ENCODE data around the gene CCDC172.

DNA sequence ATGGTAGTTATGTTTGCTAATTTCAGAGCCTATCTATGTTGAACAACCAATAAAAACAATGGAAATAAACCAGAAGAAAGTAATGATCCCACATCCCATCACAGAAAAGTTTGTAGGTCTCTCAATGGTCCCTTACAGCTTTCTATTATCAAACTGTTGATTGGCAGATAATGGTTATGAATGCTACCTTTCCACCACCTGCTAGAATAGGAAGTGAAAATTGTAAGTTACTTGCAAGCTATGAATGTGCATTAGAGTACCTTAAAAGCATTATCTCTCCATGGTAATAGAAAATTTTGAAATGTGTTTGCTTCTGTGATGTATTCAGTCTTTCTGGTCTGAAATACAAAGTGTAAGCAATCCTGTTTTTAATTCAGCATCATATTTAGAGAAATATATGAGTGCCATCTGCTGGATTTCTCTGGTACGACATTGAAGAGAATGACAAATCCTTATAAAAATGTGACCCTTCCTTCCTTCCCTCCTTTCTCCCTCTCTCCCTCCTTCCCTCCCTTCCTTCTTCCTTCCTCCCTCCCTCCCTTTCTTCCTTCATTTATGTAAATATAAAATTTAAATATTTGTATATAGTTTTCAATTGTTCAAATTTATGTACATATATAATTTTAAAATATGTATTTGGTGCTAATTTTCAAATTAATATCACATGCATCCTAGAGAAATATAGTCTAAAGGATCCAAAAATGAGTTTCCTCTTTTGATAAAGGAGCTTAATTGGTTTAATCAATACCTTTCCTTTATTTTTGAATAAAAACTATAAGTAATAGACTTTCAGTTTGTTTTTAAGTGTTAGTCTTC is 62.0 kb downstream of the CCDC172 start:
- no peak for TF ChIP-seq TARDBP (IDR thresholded peaks at IDR 0.05)
- TF ChIP-seq NFRKB (IDR thresholded peaks at IDR 0.05), result no peak
- TF ChIP-seq SP1 (IDR thresholded peaks at IDR 0.05), result no peak
- TF ChIP-seq FOXA1 (IDR thresholded peaks at IDR 0.05), result no peak
- no peak for TF ChIP-seq FOXM1 (IDR thresholded peaks at IDR 0.05; ENCODE audit: borderline replicate concordance)
- TF ChIP-seq ELF4 (IDR thresholded peaks at IDR 0.05), result no peak
- no peak for TF ChIP-seq SUZ12 (IDR thresholded peaks at IDR 0.05)
- TF ChIP-seq BHLHE40 (IDR thresholded peaks at IDR 0.05; ENCODE audit: borderline replicate concordance), result no peak
- TF ChIP-seq LEF1 (IDR thresholded peaks at IDR 0.05; ENCODE audit: borderline replicate concordance), result no peak
- no peak for TF ChIP-seq CTBP1 (IDR thresholded peaks at IDR 0.05; ENCODE audit: borderline replicate concordance)
- no peak for TF ChIP-seq L3MBTL2 (conservative IDR thresholded peaks at IDR 0.05)
- no peak for TF ChIP-seq ARNT (IDR thresholded peaks at IDR 0.05)
- TF ChIP-seq FOXK2 (IDR thresholded peaks at IDR 0.05), result no peak

All from HEK293T (cell line).